Muscle of leg (tissue), 11 donors: Measurements from ENCODE around the gene DDR2. TPM values are rescaled to one million over a fixed set of nuclear protein-coding genes. Genes with fewer than 3 reads are reported as not detected.
A peak's percentile ranks its signal among the peaks of the same experiment; 100 is the strongest.

Experiments used
- DNase-seq: peaks from one replicate; pipeline ENCODE4 v3.0.0; 2013
- H3K27ac ChIP-seq: one replicate; pipeline ENCODE4 v1.5.1; 2013; ENCODE audit warnings: mild to moderate bottlenecking, low read length, control low read depth
- H3K27me3 ChIP-seq: one replicate; pipeline ENCODE4 v1.6.1; 2013; ENCODE audit warnings: low read length; ENCODE audit not compliant: control insufficient read depth, insufficient read depth
- H3K36me3 ChIP-seq: one replicate; pipeline ENCODE4 v1.6.1; 2013; ENCODE audit warnings: low read length; ENCODE audit not compliant: control insufficient read depth, insufficient read depth
- H3K4me1 ChIP-seq: one replicate; pipeline ENCODE4 v1.6.1; 2013; ENCODE audit warnings: low read length; ENCODE audit not compliant: control insufficient read depth, insufficient read depth
- H3K4me3 ChIP-seq: one replicate; pipeline ENCODE4 v1.5.1; 2013; ENCODE audit warnings: low read length, control low read depth
- H3K9me3 ChIP-seq: replicated peaks from 2 replicates; pipeline ENCODE4 v1.6.1; 2013; ENCODE audit warnings: low read depth, low read length; ENCODE audit not compliant: control insufficient read depth
- WGBS: methylation state at CpG from one replicate; pipeline ENCODE4 v1.1.5; 2013; ENCODE audit warnings: missing lambda C conversion rate; ENCODE audit not compliant: insufficient coverage; 5-methylcytosine and 5-hydroxymethylcytosine counted together
- polyA plus RNA-seq, 8 donors: library from polyadenylated mRNA; unstranded; fragments of 120-200 nt; gene quantifications; one replicate each; pipeline versions ENCODE4 v1.2.1 to v1.2.3, GENCODE V29; 2013; ENCODE audit warnings: inconsistent platforms in 1 of 8, low replicate concordance in 1 of 8; ENCODE audit not compliant: insufficient read length in 8 of 8, insufficient read depth in 1 of 8
- total RNA-seq: library from RNA; stranded (reverse); fragments of 120-200 nt; gene quantifications from one replicate; pipeline ENCODE4 v1.2.4, GENCODE V29; 2013

DDR2 gene
- total and polyA plus RNA-seq, 9 donors = 23.7 to 66.4 (median 47.9) TPM

DNA sequence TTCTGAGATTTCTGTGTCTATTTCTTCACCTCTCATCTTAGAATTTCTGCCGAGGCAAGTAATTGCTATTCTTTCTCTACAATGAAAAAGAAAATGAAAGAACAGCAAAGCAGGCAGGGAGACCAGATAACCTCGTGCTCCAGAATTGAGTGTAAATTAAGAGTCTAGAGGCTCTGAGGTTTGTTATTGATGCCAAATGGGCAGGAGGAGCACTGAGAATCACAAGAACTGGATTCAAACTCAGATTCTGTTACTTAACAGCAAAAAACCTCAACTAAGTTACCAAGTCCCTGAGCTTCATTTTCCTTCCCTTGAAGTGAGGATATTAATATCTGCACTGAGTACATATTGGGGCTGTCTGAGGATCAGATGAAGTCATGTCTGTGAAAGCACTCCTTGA, 5.5 kb upstream of the DDR2 start:
- DNase-seq = peak; percentile 77
- H3K36me3 ChIP-seq = no peaks in the 10 kb centered on the region
- no peaks in the 10 kb centered on the region for H3K27me3 ChIP-seq
- no peaks in the 10 kb centered on the region for H3K9me3 ChIP-seq
- H3K27ac ChIP-seq = peak overlapping the region; percentile 90
- no peak overlapping the region for H3K4me3 ChIP-seq
- peaks cover 30% of the 10 kb centered on the region for H3K4me1 ChIP-seq
- WGBS = no CpG with 5 or more reads among the region's 2 CpGs

DNA sequence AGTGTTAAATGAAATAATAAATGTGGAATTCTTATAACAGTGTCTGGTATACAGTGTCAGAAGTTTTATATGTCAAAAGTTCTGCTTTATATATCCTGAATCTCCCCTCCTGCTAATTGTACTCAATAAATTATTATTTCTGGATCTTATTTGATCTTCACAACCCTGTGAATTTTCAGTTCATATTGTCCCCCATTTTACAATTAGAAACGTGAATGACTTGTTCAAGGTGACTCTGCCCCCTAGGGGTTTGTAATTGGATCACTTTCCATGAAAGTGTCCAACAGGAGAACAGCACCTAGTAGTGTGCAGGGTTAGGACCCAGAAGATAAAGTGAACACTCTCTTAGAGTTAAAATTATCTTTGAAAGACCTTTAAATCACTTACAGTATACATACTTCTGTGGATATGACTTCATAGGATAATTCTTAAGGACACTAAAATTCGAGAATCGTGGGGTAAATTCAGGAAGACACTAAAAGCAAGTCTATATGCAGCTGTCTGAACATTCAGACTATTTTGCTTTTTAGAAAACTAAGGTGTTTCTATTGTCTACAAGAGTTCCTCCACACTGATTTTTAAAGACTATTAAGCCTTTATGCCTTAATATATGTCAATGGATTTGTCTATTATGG, 4.5 kb upstream of the DDR2 start:
- Histone ChIP-seq H3K4me1 (peaks cover 32% of the 10 kb centered on the region), H3K27me3 (no peaks in the 10 kb centered on the region), H3K9me3 (no peaks in the 10 kb centered on the region), H3K27ac (no peak overlapping the region), H3K4me3 (no peak overlapping the region), H3K36me3 (no peaks in the 10 kb centered on the region)
- no CpG with 5 or more reads among the region's 3 CpGs for WGBS
- no peak for DNase-seq

DNA sequence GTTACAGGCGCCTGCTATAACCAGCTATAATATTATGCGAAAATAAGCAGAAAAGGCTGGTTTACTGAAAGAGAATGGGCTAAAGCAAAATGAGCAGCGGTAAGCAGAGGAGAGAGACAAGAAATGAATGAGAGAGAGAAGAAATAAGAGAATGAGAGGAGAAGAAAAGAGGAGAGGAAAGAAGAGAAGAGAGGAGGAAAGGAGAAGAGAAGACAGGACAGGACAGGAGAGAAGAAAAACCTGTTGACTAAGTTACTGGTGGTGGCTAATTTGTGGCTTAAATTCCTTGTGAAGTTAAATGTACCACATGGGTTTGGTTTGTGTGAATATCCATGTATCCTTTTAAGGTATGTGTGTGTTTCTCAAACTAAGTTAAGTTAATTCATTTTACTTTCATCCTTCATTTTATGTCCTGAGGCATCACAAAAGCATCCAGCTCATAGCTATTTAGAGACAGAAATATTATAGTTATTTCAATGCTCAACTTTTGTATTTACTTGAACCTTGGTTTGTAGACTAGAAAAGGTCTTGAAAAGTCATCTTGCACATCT, 3.1 kb upstream of the DDR2 start:
- Histone ChIP-seq H3K4me1 (peaks cover 32% of the 10 kb centered on the region), H3K36me3 (no peaks in the 10 kb centered on the region), H3K4me3 (no peak overlapping the region), H3K9me3 (no peaks in the 10 kb centered on the region), H3K27me3 (no peaks in the 10 kb centered on the region), H3K27ac (peak overlapping the region; percentile 97)
- no peak for DNase-seq
- 95% methylated on average over 3 of the region's 3 CpGs for WGBS

- no peaks in the 10 kb centered on the region for H3K27me3 ChIP-seq
- DNase-seq = peak; percentile 73
- peaks cover 37% of the 10 kb centered on the region for H3K4me1 ChIP-seq
- 43% methylated on average over 1 of the region's 2 CpGs for WGBS
- H3K4me3 ChIP-seq = no peak overlapping the region
- H3K36me3 ChIP-seq = no peaks in the 10 kb centered on the region
- H3K9me3 ChIP-seq = no peaks in the 10 kb centered on the region
- peak overlapping the region; percentile 97 for H3K27ac ChIP-seq
Observed at GRCh38 chr1:162629651-162630050, 2.6 kb upstream of the DDR2 start.

GRCh38 chr1:162631546-162632191, 595 bp upstream of the DDR2 start:
- 0% methylated on average over 2 of the region's 10 CpGs for WGBS
- Histone ChIP-seq H3K9me3 (no peaks in the 10 kb centered on the region), H3K27me3 (no peaks in the 10 kb centered on the region), H3K4me3 (peak overlapping the region; percentile 68), H3K36me3 (no peaks in the 10 kb centered on the region), H3K27ac (peak overlapping the region; percentile 97), H3K4me1 (peaks cover 33% of the 10 kb centered on the region)
- DNase-seq = peak; percentile 92

GRCh38 chr1:162632698-162633080, 425 bp downstream of the DDR2 start:
- Histone ChIP-seq H3K27me3 (no peaks in the 10 kb centered on the region), H3K4me1 (peaks cover 31% of the 10 kb centered on the region), H3K36me3 (no peaks in the 10 kb centered on the region), H3K27ac (peak overlapping the region; percentile 97), H3K4me3 (peak overlapping the region; percentile 68), H3K9me3 (no peaks in the 10 kb centered on the region)
- peak; percentile 80 for DNase-seq
- WGBS = 8% methylated on average over 3 of the region's 4 CpGs

DNA sequence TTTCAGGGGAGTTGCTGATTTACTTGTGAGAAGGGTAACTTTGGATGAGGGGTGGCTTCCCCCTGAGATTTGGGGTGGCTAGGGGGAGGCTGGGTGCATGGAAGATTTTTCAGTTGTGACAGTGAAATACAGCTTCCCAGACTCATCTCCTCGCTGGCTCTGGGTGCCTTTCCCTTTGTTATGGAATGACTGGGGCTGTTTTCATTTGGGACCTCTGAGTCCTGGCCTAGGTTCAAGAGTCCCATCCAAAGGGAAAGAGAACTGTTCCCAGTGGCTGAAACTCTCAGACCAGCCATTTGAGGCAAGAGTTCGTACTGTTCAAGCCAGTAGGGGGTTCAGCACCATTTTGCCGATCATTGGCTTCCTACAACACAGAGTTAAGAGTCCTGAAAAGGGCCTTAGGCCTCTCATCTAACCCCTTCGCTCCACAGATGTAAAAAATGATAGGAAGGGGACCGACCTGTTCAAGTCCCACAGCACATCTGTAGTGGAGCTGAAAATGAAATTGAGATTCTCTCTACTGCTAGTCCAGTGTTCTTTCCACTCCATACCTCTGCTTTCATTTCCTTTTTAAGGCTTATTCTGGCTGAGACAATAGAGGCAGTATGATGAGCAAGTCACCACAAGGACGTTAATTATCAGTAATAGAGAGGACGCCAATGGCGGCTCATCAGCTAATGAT, 958 bp downstream of the DDR2 start:
- H3K27ac ChIP-seq = peak overlapping the region; percentile 97
- H3K9me3 ChIP-seq = no peaks in the 10 kb centered on the region
- peaks cover 31% of the 10 kb centered on the region for H3K4me1 ChIP-seq
- WGBS = 17% methylated on average over 1 of the region's 8 CpGs
- peak; percentile 69 for DNase-seq
- H3K36me3 ChIP-seq = no peaks in the 10 kb centered on the region
- H3K4me3 ChIP-seq = peak overlapping the region; percentile 68
- H3K27me3 ChIP-seq = no peaks in the 10 kb centered on the region

DNA sequence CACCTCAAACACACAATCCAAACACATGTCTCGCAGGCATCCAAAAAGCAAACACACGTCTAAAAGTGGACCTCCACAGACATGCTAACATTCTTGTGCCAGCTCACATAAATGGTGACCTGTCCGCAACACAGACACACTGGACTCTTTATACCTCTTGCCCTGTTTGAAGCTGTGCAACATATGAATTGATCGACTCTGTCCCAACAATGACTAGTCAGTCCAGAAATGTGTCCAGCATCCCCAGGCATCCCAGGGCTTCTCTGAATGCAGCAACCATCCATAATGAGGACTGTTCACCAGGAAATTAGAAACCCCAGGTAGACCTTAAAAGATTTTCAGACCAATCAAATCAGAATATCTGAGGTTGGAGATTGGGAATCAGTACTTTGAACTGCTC, 3.2 kb downstream of the DDR2 start:
- H3K4me1 ChIP-seq = peaks cover 25% of the 10 kb centered on the region
- no peaks in the 10 kb centered on the region for H3K36me3 ChIP-seq
- H3K27ac ChIP-seq = no peak overlapping the region
- H3K4me3 ChIP-seq = no peak overlapping the region
- H3K27me3 ChIP-seq = no peaks in the 10 kb centered on the region
- WGBS = 53% methylated on average over 4 of the region's 4 CpGs
- no peaks in the 10 kb centered on the region for H3K9me3 ChIP-seq
- no peak for DNase-seq

GRCh38 chr1:162639718-162640117, 7.5 kb downstream of the DDR2 start:
- 92% methylated on average over 3 of the region's 7 CpGs for WGBS
- H3K36me3 ChIP-seq = no peaks in the 10 kb centered on the region
- no peak for DNase-seq
- H3K27ac ChIP-seq = no peak overlapping the region
- no peak overlapping the region for H3K4me3 ChIP-seq
- no peaks in the 10 kb centered on the region for H3K9me3 ChIP-seq
- H3K4me1 ChIP-seq = peaks cover 5% of the 10 kb centered on the region
- H3K27me3 ChIP-seq = no peaks in the 10 kb centered on the region

GRCh38 chr1:162641114-162641513, 8.8 kb downstream of the DDR2 start:
- WGBS = 93% methylated on average over 2 of the region's 2 CpGs
- DNase-seq = no peak
- H3K4me1 ChIP-seq = peaks cover 2% of the 10 kb centered on the region
- H3K9me3 ChIP-seq = no peaks in the 10 kb centered on the region
- H3K27me3 ChIP-seq = no peaks in the 10 kb centered on the region
- H3K36me3 ChIP-seq = no peaks in the 10 kb centered on the region
- no peak overlapping the region for H3K4me3 ChIP-seq
- no peak overlapping the region for H3K27ac ChIP-seq
